ENCODE measurements around the gene LILRB1.

DNA sequence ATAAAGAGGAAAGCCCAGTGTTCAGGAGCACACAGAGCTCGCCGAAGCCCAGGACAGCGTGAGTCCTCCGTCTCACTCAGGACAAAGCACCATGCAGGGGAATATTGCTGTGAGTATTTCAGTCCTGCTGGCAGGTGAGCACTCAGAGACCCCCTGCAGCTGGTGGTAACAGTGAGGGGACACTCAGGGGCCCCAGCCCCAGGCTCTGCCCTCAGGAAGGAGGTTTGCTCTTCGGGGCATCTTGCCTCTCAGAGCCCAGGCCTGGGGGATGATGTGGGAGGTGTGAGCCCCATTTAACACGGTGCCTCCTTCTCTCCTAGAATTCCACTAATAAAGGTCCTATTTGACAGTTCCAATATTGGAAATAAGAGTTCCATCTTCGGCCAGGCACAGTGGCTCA is 22.1 kb upstream of the LILRB1 start:
- TF ChIP-seq, protein P1, sequence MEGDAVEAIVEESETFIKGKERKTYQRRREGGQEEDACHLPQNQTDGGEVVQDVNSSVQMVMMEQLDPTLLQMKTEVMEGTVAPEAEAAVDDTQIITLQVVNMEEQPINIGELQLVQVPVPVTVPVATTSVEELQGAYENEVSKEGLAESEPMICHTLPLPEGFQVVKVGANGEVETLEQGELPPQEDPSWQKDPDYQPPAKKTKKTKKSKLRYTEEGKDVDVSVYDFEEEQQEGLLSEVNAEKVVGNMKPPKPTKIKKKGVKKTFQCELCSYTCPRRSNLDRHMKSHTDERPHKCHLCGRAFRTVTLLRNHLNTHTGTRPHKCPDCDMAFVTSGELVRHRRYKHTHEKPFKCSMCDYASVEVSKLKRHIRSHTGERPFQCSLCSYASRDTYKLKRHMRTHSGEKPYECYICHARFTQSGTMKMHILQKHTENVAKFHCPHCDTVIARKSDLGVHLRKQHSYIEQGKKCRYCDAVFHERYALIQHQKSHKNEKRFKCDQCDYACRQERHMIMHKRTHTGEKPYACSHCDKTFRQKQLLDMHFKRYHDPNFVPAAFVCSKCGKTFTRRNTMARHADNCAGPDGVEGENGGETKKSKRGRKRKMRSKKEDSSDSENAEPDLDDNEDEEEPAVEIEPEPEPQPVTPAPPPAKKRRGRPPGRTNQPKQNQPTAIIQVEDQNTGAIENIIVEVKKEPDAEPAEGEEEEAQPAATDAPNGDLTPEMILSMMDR (IDR thresholded peaks at IDR 0.05): no peak
- no peak for TF ChIP-seq ZFX (IDR thresholded peaks at IDR 0.05; ENCODE audit: borderline replicate concordance)

Measured in 22Rv1 (cell line).